Measurements from ENCODE around the gene DGKE.

DGKE gene

GRCh38 chr17:56826611-56827414 lies 7.1 kb upstream of the DGKE start:
- Histone ChIP-seq H3K4me1 (no peaks in the 10 kb centered on the region), H3K27me3 (peaks cover 55% of the 10 kb centered on the region), H3K4me3 (ENCODE audit: low read depth, low read length) (no peak overlapping the region), H3K9me3 (no peaks in the 10 kb centered on the region; the same call in 1 of the 2 replicates), H3K36me3 (no peaks in the 10 kb centered on the region)
- DNase-seq, result no peak
- TF ChIP-seq CTCF (IDR thresholded peaks at IDR 0.05; ENCODE audit: low read depth, low read length), result no peak

GRCh38 chr17:56830726-56831368 lies 3.1 kb upstream of the DGKE start:
- H3K4me1 ChIP-seq, result no peaks in the 10 kb centered on the region; the same call in 1 of the 2 replicates
- H3K27me3 ChIP-seq, result peaks cover 89% of the 10 kb centered on the region
- H3K36me3 ChIP-seq, result no peaks in the 10 kb centered on the region
- no peak overlapping the region for H3K4me3 ChIP-seq (ENCODE audit: low read depth, low read length)
- H3K9me3 ChIP-seq, result peaks cover 7% of the 10 kb centered on the region
- no peak for TF ChIP-seq CTCF (IDR thresholded peaks at IDR 0.05; ENCODE audit: low read depth, low read length)
- no peak for DNase-seq

GRCh38 chr17:56831369-56832095 lies 2.4 kb upstream of the DGKE start:
- Histone ChIP-seq H3K36me3 (no peaks in the 10 kb centered on the region), H3K27me3 (peaks cover 91% of the 10 kb centered on the region), H3K9me3 (peaks cover 7% of the 10 kb centered on the region), H3K4me1 (no peaks in the 10 kb centered on the region; the same call in 1 of the 2 replicates), H3K4me3 (ENCODE audit: low read depth, low read length) (no peak overlapping the region)
- no peak for TF ChIP-seq CTCF (IDR thresholded peaks at IDR 0.05; ENCODE audit: low read depth, low read length)
- no peak for DNase-seq

GRCh38 chr17:56832446-56832845 lies 1.5 kb upstream of the DGKE start:
- no peak for TF ChIP-seq CTCF (IDR thresholded peaks at IDR 0.05; ENCODE audit: low read depth, low read length)
- no peak overlapping the region for H3K4me3 ChIP-seq (ENCODE audit: low read depth, low read length)
- peaks cover 90% of the 10 kb centered on the region for H3K27me3 ChIP-seq
- no peaks in the 10 kb centered on the region; the same call in 1 of the 2 replicates for H3K4me1 ChIP-seq
- peaks cover 7% of the 10 kb centered on the region for H3K9me3 ChIP-seq
- H3K36me3 ChIP-seq, result no peaks in the 10 kb centered on the region
- DNase-seq, result no peak

GRCh38 chr17:56833057-56833808 lies 718 bp upstream of the DGKE start:
- TF ChIP-seq CTCF (IDR thresholded peaks at IDR 0.05; ENCODE audit: low read depth, low read length), result no peak
- no peaks in the 10 kb centered on the region for H3K36me3 ChIP-seq
- no peaks in the 10 kb centered on the region; the same call in 1 of the 2 replicates for H3K4me1 ChIP-seq
- DNase-seq, result peak; percentile 24
- H3K4me3 ChIP-seq (ENCODE audit: low read depth, low read length), result peak overlapping the region; percentile 44
- peaks cover 7% of the 10 kb centered on the region for H3K9me3 ChIP-seq
- H3K27me3 ChIP-seq, result peaks cover 94% of the 10 kb centered on the region

Measured in BE2C (cell line).